Gastroesophageal sphincter (tissue), 4 donors: Measurements from ENCODE around the gene PZP. TPM values are rescaled to one million over a fixed set of nuclear protein-coding genes. Genes with fewer than 3 reads are reported as not detected.
"Not testable (repeated sequence)": the region's sequence is repeated elsewhere in the genome, so short reads cannot be mapped to it uniquely, and the experiment has no call there.

ENCODE experiments used
- ATAC-seq: fragments of 150-250 bp; one replicate; pipeline ENCODE4 v1.9.1; 2016; ENCODE audit warnings: mild to moderate bottlenecking, moderate library complexity
- H3K27ac ChIP-seq, 4 donors: fragments of 200-600 bp; sonication (generic) in 3 of 4; 1 replicate in 3 of 4; 2 replicates in 1 of 4; pipeline ENCODE4 v1.5.1; 2016 to 2019
- H3K27me3 ChIP-seq: fragments of 200-600 bp; sonication (generic); one replicate; pipeline ENCODE4 v1.5.1; 2019
- H3K36me3 ChIP-seq, 2 donors: fragments of 200-600 bp; sonication (generic); one replicate each; pipeline ENCODE4 v1.5.1; 2019; ENCODE audit warnings: control low read depth in 1 of 2
- H3K4me1 ChIP-seq, 3 donors: fragments of 200-600 bp; sonication (generic); 1 replicate in 2 of 3; 2 replicates in 1 of 3; pipeline ENCODE4 v1.5.1; 2016 to 2019; ENCODE audit warnings: control low read depth in 2 of 3
- H3K4me3 ChIP-seq, 2 donors: fragments of 200-600 bp; sonication (generic); one replicate each; pipeline ENCODE4 v1.5.1; 2019; ENCODE audit warnings: mild to moderate bottlenecking in 1 of 2, moderate library complexity in 1 of 2
- H3K9me3 ChIP-seq, 3 donors: fragments of 200-600 bp; sonication (generic); one replicate each; pipeline ENCODE4 v1.5.1; 2017 to 2019; ENCODE audit warnings: control low read depth in 2 of 3
- EP300 ChIP-seq: sonication (generic); formaldehyde crosslinking; IDR thresholded peaks from one replicate; pipeline ENCODE4 v1.6.1; 2017; ENCODE audit warnings: antibody characterized with exemption, mild to moderate bottlenecking
- POLR2A ChIP-seq, 2 donors: fragments of 450-650 bp; IDR thresholded peaks; one replicate each; pipeline ENCODE4 v1.6.1; 2017; ENCODE audit warnings: antibody characterized with exemption in 2 of 2, mild to moderate bottlenecking in 2 of 2, moderate library complexity in 1 of 2
- POLR2AphosphoS5 ChIP-seq: sonication (generic); formaldehyde crosslinking; IDR thresholded peaks from one replicate; pipeline ENCODE4 v1.6.1; 2017; ENCODE audit warnings: antibody characterized with exemption
- WGBS, 2 donors: methylation state at CpG; one replicate each; pipeline ENCODE4 v1.1.5; 2018; ENCODE audit warnings: low coverage in 1 of 2; 5-methylcytosine and 5-hydroxymethylcytosine counted together
- total RNA-seq, 4 donors: library from RNA; depleted of rRNA; stranded (reverse); fragments of >200 nt; gene quantifications; one replicate each; pipeline ENCODE4 v1.1.0, GENCODE V29; 2016
- TF ChIP-seq, protein P1 (sequence below), 4 experiments: fragments of 200-600 bp in 2 of 4; fragments of 450-650 bp in 2 of 4; sonication (generic) in 1 of 4; IDR thresholded peaks; one replicate each; pipeline ENCODE4 v1.5.1; 2017 to 2019; ENCODE audit warnings: antibody characterized with exemption in 4 of 4, mild to moderate bottlenecking in 2 of 4, moderate library complexity in 2 of 4

The PZP gene
- total RNA-seq, 4 donors from 2014 or later, result 0.16 to 0.62 TPM; not detected in 2

DNA sequence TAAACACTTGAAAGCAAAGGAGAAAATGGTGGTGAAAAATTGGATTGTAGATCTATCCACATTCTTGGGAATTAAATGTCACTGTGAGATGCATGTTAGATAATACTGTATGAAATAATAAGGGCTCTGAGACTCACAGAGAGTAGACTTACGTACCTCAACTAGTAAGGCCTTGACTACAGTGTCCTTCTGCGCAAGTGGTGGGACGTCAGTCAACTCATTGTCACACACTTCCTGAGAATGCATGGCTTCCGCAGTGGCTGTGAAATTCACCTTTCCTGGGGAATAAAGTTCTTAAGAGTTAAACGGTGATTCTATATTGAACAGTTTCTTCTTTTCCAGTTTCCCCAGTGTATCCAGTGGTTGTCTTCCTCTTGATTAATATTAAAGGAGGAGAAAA, 32.6 kb upstream of the PZP start:
- TF ChIP-seq POLR2A (IDR thresholded peaks at IDR 0.05), result no peak
- no peak for TF ChIP-seq POLR2AphosphoS5
- TF ChIP-seq, protein P1, sequence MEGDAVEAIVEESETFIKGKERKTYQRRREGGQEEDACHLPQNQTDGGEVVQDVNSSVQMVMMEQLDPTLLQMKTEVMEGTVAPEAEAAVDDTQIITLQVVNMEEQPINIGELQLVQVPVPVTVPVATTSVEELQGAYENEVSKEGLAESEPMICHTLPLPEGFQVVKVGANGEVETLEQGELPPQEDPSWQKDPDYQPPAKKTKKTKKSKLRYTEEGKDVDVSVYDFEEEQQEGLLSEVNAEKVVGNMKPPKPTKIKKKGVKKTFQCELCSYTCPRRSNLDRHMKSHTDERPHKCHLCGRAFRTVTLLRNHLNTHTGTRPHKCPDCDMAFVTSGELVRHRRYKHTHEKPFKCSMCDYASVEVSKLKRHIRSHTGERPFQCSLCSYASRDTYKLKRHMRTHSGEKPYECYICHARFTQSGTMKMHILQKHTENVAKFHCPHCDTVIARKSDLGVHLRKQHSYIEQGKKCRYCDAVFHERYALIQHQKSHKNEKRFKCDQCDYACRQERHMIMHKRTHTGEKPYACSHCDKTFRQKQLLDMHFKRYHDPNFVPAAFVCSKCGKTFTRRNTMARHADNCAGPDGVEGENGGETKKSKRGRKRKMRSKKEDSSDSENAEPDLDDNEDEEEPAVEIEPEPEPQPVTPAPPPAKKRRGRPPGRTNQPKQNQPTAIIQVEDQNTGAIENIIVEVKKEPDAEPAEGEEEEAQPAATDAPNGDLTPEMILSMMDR (IDR thresholded peaks at IDR 0.05), result no peak
- no peak for TF ChIP-seq EP300
- 83 to 85% methylated on average over 5 of the region's 5 CpGs for WGBS, 2 donors
- Histone ChIP-seq H3K4me1 (no peaks in the 10 kb centered on the region), H3K27me3 (no peaks in the 10 kb centered on the region), H3K36me3 (no peaks in the 10 kb centered on the region), H3K27ac (peak overlapping the region in 2 of 4 donors; percentile 54 to 65), H3K9me3 (no peaks in the 10 kb centered on the region), H3K4me3 (peak overlapping the region; percentile 29 to 49)
- ATAC-seq, result no peak

DNA sequence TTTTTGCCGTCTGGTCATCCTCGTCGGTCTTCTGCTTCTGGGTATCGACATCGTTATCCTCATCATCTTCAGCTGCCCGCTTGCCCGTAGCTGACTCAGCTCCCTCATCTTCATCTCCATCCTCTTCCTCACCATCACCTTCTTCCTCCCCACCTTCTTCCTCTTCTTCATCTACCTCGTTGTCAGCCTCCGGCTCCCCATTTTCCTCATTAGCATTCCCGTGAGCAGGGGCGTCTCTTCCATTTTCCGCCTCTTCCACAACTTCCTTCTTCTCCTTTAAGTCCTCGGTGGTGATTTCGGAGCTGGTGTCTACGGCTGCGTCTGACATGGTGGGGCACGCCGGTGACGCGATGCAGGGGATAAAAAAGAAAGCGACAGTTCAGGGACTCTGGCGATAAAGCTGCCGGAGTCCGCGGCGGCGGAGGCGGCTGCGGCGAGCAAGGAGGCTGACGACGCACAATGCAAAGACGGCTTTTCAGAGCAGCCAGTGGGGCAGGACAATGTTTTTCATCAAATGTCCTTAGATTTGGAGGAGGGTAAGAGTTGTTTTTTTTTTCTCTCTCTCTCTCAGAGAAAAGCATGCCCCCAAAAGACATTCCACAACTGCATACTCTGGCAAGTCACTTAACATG, 31.9 kb upstream of the PZP start:
- ATAC-seq, result not testable (repeated sequence)

DNA sequence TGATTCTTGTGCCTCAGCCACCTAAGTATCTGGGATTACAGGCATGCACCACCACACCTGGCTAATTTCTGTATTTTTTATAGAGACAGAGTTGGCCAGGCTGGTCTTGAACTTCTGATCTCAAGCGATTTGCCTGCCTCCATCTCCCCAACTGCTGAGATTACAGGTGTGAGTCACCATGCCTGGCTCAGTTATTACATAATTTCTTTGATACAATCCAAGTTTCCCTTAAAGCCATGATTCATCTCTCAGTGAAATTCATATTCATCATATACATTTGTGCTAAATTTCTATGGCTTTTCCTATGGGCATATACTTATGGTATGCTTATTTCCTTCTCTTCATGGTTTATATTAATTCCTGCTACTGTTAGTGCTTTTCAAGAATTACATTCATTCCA, 29.1 kb upstream of the PZP start:
- Histone ChIP-seq H3K9me3 (no peaks in the 10 kb centered on the region), H3K4me1 (no peaks in the 10 kb centered on the region), H3K27me3 (no peaks in the 10 kb centered on the region), H3K4me3 (no peak overlapping the region), H3K36me3 (no peaks in the 10 kb centered on the region), H3K27ac (no peak overlapping the region)
- no peak for ATAC-seq
- TF ChIP-seq POLR2A (IDR thresholded peaks at IDR 0.05) (no peak), EP300 (no peak), POLR2AphosphoS5 (no peak)
- TF ChIP-seq, protein P1 (IDR thresholded peaks at IDR 0.05), result no peak
- 80 to 89% methylated on average over 1 of the region's 1 CpG for WGBS, 2 donors

More for the DNA sequence above, 31.9 kb upstream of the PZP start:
- H3K27me3 ChIP-seq, H3K36me3 ChIP-seq, H3K4me1 ChIP-seq, H3K9me3 ChIP-seq: not testable (repeated sequence)
- Histone ChIP-seq H3K4me3 (peak overlapping the region; percentile 29 to 49), H3K27ac (peak overlapping the region in 2 of 4 donors; percentile 54 to 65)
- WGBS, 2 donors, result 6 to 21% methylated on average over 3 to 13 of the region's 33 CpGs

DNA sequence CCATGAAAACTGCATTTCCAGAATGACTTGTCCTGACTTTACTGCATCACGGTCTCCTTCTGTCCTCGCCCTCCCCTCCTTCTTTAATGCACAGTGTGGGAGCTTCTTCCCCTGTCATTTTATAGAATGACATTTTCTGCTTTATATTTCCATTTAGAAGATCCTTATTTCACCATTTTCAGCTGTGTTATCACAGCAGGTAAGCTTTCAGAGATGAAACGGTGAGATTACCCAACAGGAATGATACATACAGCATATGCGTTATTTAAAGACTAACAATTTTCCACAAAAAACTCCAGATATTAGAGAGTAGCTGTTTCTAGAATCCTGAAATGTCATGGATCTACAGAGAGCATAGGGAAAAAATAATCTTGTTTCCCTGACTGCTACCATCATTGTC, 27.3 kb upstream of the PZP start:
- no peak for TF ChIP-seq EP300
- TF ChIP-seq POLR2A (IDR thresholded peaks at IDR 0.05), result no peak
- TF ChIP-seq, protein P1 (IDR thresholded peaks at IDR 0.05), result no peak
- no peak for TF ChIP-seq POLR2AphosphoS5
- WGBS, 2 donors, result 88 to 100% methylated on average over 2 to 4 of the region's 4 CpGs
- Histone ChIP-seq H3K4me3 (no peak overlapping the region), H3K27ac (no peak overlapping the region), H3K4me1 (no peaks in the 10 kb centered on the region), H3K36me3 (no peaks in the 10 kb centered on the region), H3K9me3 (no peaks in the 10 kb centered on the region), H3K27me3 (no peaks in the 10 kb centered on the region)
- no peak for ATAC-seq

DNA sequence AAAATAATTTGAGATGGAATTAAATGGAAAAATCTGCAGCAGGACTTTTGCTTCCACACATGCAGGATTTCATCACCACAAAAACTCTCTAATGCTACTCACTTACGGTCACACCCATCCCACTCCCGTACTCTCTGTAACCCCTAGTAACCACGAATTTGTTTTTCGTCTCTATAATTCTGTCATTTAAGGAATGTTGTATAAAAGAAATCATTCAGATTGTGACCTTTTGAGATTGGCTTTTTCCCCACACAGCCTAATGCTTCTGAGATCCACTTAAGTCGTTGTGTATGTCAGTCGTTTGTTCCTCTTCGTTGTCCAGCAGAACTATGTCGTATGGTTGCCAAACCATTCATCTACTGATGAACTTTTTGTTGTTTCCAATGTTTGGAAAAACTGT, 19.8 kb upstream of the PZP start:
- 51 to 68% methylated on average over 8 of the region's 8 CpGs for WGBS, 2 donors
- TF ChIP-seq, protein P1 (IDR thresholded peaks at IDR 0.05), result no peak
- peak; percentile 47 for TF ChIP-seq POLR2AphosphoS5

More for the DNA sequence above, 19.8 kb upstream of the PZP start:
- H3K4me1 ChIP-seq, result no peaks in the 10 kb centered on the region
- H3K36me3 ChIP-seq, result no peaks in the 10 kb centered on the region
- peak; percentile 78 for ATAC-seq
- H3K27ac ChIP-seq, result no peak overlapping the region
- H3K4me3 ChIP-seq, result no peak overlapping the region
- H3K9me3 ChIP-seq, result no peaks in the 10 kb centered on the region
- no peaks in the 10 kb centered on the region for H3K27me3 ChIP-seq
